ENCODE results near the gene LPCAT4.

The LPCAT4 gene

GRCh38 chr15:34311563-34311962, 55.4 kb downstream of the LPCAT4 start:
- Histone ChIP-seq H3K36me3 (ENCODE audit: insufficient read depth, low read length) (no peaks in the 10 kb centered on the region; the same call in 1 of the 2 replicates), H3K79me2 (ENCODE audit: insufficient read depth, low read length) (no peaks in the 10 kb centered on the region), H3K9ac (ENCODE audit: low read depth, low read length) (no peak overlapping the region), H3K9me3 (ENCODE audit: insufficient read depth, low read length, severe bottlenecking) (no peaks in the 10 kb centered on the region), H3K4me3 (ENCODE audit: low read depth in 1 of 2, low read length in 2 of 2) (no peak overlapping the region), H3K4me1 (ENCODE audit: insufficient read depth, low read length) (no peaks in the 10 kb centered on the region), H3K4me2 (ENCODE audit: insufficient read depth, low read length) (no peak overlapping the region), H3K27ac (ENCODE audit: low read length) (no peak overlapping the region), H3K27me3 (ENCODE audit: insufficient read depth, low read length, poor library complexity) (no peaks in the 10 kb centered on the region), H2AFZ (ENCODE audit: low read depth, low read length) (no peak overlapping the region), H4K20me1 (ENCODE audit: insufficient read depth, low read length) (no peaks in the 10 kb centered on the region)
- DNase-seq (no peak), ATAC-seq (ENCODE audit: insufficient read depth, low read depth) (no peak)
- TF ChIP-seq EZH2 (IDR thresholded peaks at IDR 0.05; ENCODE audit: borderline replicate concordance, low read depth, low read length, severe bottlenecking): no peak
- no peak for TF ChIP-seq CTCF (IDR thresholded peaks at IDR 0.05; ENCODE audit: borderline replicate concordance, extremely low read depth, low read length, poor library complexity, severe bottlenecking)
